Muscle of leg (tissue), 11 donors: Measurements from ENCODE around the gene BCAR3. TPM values are rescaled to one million over a fixed set of nuclear protein-coding genes. Genes with fewer than 3 reads are reported as not detected.

Experiments
- DNase-seq: peaks from one replicate; pipeline ENCODE4 v3.0.0; 2013
- H3K27ac ChIP-seq: one replicate; pipeline ENCODE4 v1.5.1; 2013; ENCODE audit warnings: mild to moderate bottlenecking, low read length, control low read depth
- H3K27me3 ChIP-seq: one replicate; pipeline ENCODE4 v1.6.1; 2013; ENCODE audit warnings: low read length; ENCODE audit not compliant: control insufficient read depth, insufficient read depth
- H3K36me3 ChIP-seq: one replicate; pipeline ENCODE4 v1.6.1; 2013; ENCODE audit warnings: low read length; ENCODE audit not compliant: control insufficient read depth, insufficient read depth
- H3K4me1 ChIP-seq: one replicate; pipeline ENCODE4 v1.6.1; 2013; ENCODE audit warnings: low read length; ENCODE audit not compliant: control insufficient read depth, insufficient read depth
- H3K4me3 ChIP-seq: one replicate; pipeline ENCODE4 v1.5.1; 2013; ENCODE audit warnings: low read length, control low read depth
- H3K9me3 ChIP-seq: replicated peaks from 2 replicates; pipeline ENCODE4 v1.6.1; 2013; ENCODE audit warnings: low read depth, low read length; ENCODE audit not compliant: control insufficient read depth
- WGBS: methylation state at CpG from one replicate; pipeline ENCODE4 v1.1.5; 2013; ENCODE audit warnings: missing lambda C conversion rate; ENCODE audit not compliant: insufficient coverage; 5-methylcytosine and 5-hydroxymethylcytosine counted together
- polyA plus RNA-seq, 8 donors: library from polyadenylated mRNA; unstranded; fragments of 120-200 nt; gene quantifications; one replicate each; pipeline versions ENCODE4 v1.2.1 to v1.2.3, GENCODE V29; 2013; ENCODE audit warnings: inconsistent platforms in 1 of 8, low replicate concordance in 1 of 8; ENCODE audit not compliant: insufficient read length in 8 of 8, insufficient read depth in 1 of 8
- total RNA-seq: library from RNA; stranded (reverse); fragments of 120-200 nt; gene quantifications from one replicate; pipeline ENCODE4 v1.2.4, GENCODE V29; 2013

The BCAR3 gene
- total and polyA plus RNA-seq, 9 donors = 15.3 to 19.0 (median 16.4) TPM

GRCh38 chr1:93672069-93672468 lies 9.6 kb downstream of the BCAR3 start:
- Histone ChIP-seq H3K4me3 (no peak overlapping the region), H3K27ac (peak overlapping the region; percentile 30), H3K27me3 (no peaks in the 10 kb centered on the region), H3K9me3 (no peaks in the 10 kb centered on the region), H3K36me3 (peaks cover 11% of the 10 kb centered on the region), H3K4me1 (peaks cover 57% of the 10 kb centered on the region)
- DNase-seq = peak; percentile 79
- WGBS = 44% methylated on average over 1 of the region's 1 CpG

- H3K4me1 ChIP-seq = peaks cover 59% of the 10 kb centered on the region
Observed at GRCh38 chr1:93671099-93671621, 10.5 kb downstream of the BCAR3 start.

DNA sequence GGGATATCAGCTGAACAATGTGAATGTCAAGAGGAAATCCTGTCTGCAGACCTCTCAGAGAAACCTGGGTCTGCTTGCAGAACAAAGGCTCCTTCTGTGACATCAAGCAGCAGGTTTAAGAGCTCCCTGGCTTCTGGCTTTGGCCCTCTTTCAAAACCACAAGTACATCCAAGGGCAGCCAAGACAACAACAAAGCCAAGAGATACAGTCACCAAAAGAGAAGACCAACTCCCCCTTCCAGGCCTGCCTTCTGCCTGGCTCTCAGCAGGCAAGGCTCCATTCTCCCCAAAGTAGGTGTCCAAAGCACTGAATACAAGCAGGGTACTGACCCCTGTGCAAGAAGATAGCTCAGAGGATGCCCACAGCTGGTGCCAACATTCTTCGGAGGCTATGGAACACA lies 11.5 kb downstream of the BCAR3 start:
- H3K4me3 ChIP-seq = no peak overlapping the region
- WGBS = 50% methylated on average over 1 of the region's 1 CpG
- peak overlapping the region; percentile 76 for H3K27ac ChIP-seq
- no peaks in the 10 kb centered on the region for H3K27me3 ChIP-seq
- no peaks in the 10 kb centered on the region for H3K9me3 ChIP-seq
- DNase-seq = peak; percentile 71
- H3K4me1 ChIP-seq = peaks cover 58% of the 10 kb centered on the region
- H3K36me3 ChIP-seq = peaks cover 13% of the 10 kb centered on the region

More at GRCh38 chr1:93671099-93671621, 10.5 kb downstream of the BCAR3 start:
- Histone ChIP-seq H3K4me3 (no peak overlapping the region), H3K27me3 (no peaks in the 10 kb centered on the region), H3K36me3 (peaks cover 13% of the 10 kb centered on the region), H3K27ac (no peak overlapping the region), H3K9me3 (no peaks in the 10 kb centered on the region)
- no peak for DNase-seq
- WGBS = no CpG with 5 or more reads among the region's 11 CpGs

DNA sequence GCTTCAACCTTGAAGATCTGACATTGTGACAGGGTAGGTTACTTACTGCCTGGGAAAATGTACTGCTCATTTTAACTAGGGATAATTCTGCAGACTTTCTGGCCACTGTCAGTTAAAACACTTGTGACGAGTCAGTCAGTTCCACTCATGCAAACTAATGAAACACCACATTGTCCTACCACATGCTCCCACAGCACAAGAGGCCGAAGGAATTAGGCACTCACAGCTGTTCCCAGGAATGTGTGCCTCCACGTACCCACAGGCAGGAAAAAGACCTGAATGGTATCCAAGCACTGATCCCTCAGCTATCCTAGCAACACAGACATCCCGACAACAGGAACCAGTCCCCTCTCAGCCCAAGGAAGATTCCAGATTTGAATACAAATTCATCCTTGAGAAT lies 12.3 kb downstream of the BCAR3 start:
- DNase-seq = peak; percentile 78
- no peak overlapping the region for H3K4me3 ChIP-seq
- 40% methylated on average over 2 of the region's 4 CpGs for WGBS
- H3K4me1 ChIP-seq = peaks cover 63% of the 10 kb centered on the region
- H3K27me3 ChIP-seq = no peaks in the 10 kb centered on the region
- H3K36me3 ChIP-seq = peaks cover 11% of the 10 kb centered on the region
- H3K27ac ChIP-seq = peak overlapping the region; percentile 76
- H3K9me3 ChIP-seq = no peaks in the 10 kb centered on the region

- Histone ChIP-seq H3K9me3 (no peaks in the 10 kb centered on the region), H3K4me3 (no peak overlapping the region), H3K4me1 (peaks cover 63% of the 10 kb centered on the region), H3K27ac (peak overlapping the region; percentile 76), H3K36me3 (peaks cover 11% of the 10 kb centered on the region), H3K27me3 (no peaks in the 10 kb centered on the region)
- WGBS = 53% methylated on average over 5 of the region's 5 CpGs
- no peak for DNase-seq
Observed at GRCh38 chr1:93668951-93669350, 12.7 kb downstream of the BCAR3 start.

DNA sequence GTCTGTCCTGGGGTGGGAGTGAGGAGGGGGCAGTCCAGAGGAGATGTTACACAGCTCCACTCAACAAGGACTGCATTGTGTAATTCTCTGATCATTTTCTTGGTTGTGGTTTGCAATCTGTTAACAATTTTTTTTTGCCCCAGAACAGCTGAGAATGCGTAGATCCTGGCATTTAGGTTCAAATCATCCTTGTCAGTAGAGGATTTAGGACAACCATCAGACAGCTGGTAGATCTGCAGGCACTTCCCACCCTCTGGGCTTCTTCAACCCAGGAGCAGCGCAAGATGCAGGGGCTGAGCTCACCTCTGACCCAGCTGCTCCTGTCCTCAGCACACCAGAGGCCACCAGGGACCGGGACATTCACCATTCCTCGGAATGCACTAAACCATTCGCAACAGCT lies 13.5 kb downstream of the BCAR3 start:
- 75% methylated on average over 3 of the region's 5 CpGs for WGBS
- peaks cover 68% of the 10 kb centered on the region for H3K4me1 ChIP-seq
- H3K27ac ChIP-seq = peak overlapping the region; percentile 89
- H3K9me3 ChIP-seq = no peaks in the 10 kb centered on the region
- DNase-seq = peak; percentile 84
- peaks cover 11% of the 10 kb centered on the region for H3K36me3 ChIP-seq
- H3K27me3 ChIP-seq = no peaks in the 10 kb centered on the region
- no peak overlapping the region for H3K4me3 ChIP-seq

GRCh38 chr1:93667642-93668041 lies 14.0 kb downstream of the BCAR3 start:
- peaks cover 67% of the 10 kb centered on the region for H3K4me1 ChIP-seq
- peak overlapping the region; percentile 89 for H3K27ac ChIP-seq
- H3K27me3 ChIP-seq = no peaks in the 10 kb centered on the region
- DNase-seq = no peak
- peaks cover 11% of the 10 kb centered on the region for H3K36me3 ChIP-seq
- H3K4me3 ChIP-seq = no peak overlapping the region
- 52% methylated on average over 2 of the region's 4 CpGs for WGBS
- no peaks in the 10 kb centered on the region for H3K9me3 ChIP-seq

GRCh38 chr1:93666613-93667384 lies 14.8 kb downstream of the BCAR3 start:
- no peak overlapping the region for H3K4me3 ChIP-seq

GRCh38 chr1:93665015-93665414 lies 16.6 kb downstream of the BCAR3 start:
- Histone ChIP-seq H3K36me3 (peaks cover 2% of the 10 kb centered on the region), H3K27me3 (no peaks in the 10 kb centered on the region), H3K9me3 (no peaks in the 10 kb centered on the region), H3K4me1 (peaks cover 57% of the 10 kb centered on the region), H3K4me3 (no peak overlapping the region), H3K27ac (peak overlapping the region; percentile 48)
- no peak for DNase-seq
- 50% methylated on average over 2 of the region's 3 CpGs for WGBS

More at GRCh38 chr1:93666613-93667384, 14.8 kb downstream of the BCAR3 start:
- Histone ChIP-seq H3K4me1 (peaks cover 64% of the 10 kb centered on the region), H3K27me3 (no peaks in the 10 kb centered on the region), H3K27ac (peak overlapping the region; percentile 89), H3K9me3 (no peaks in the 10 kb centered on the region), H3K36me3 (peaks cover 5% of the 10 kb centered on the region)
- DNase-seq = peak; percentile 58
- 82% methylated on average over 5 of the region's 14 CpGs for WGBS

GRCh38 chr1:93663208-93663614 lies 18.4 kb downstream of the BCAR3 start:
- Histone ChIP-seq H3K4me1 (peaks cover 48% of the 10 kb centered on the region), H3K27ac (no peak overlapping the region), H3K36me3 (peaks cover 2% of the 10 kb centered on the region), H3K27me3 (no peaks in the 10 kb centered on the region), H3K4me3 (no peak overlapping the region), H3K9me3 (no peaks in the 10 kb centered on the region)
- WGBS = 80% methylated on average over 1 of the region's 2 CpGs
- no peak for DNase-seq
